K562 (cell line): Measurements from ENCODE around the gene CERS5. TPM values are rescaled to one million over a fixed set of nuclear protein-coding genes. Genes with fewer than 3 reads are reported as not detected.

ENCODE experiments used
- BCOR ChIP-seq: fragments of 450-650 bp; IDR thresholded peaks from 2 replicates; pipeline ENCODE4 v1.6.1; 2016
- BRD4 ChIP-seq: fragments of 200-600 bp; sonication (generic); IDR thresholded peaks from 2 replicates; pipeline ENCODE4 v1.6.1; 2017; ENCODE audit warnings: inconsistent platforms
- KLF16 ChIP-seq: IDR thresholded peaks from 2 replicates; pipeline ENCODE4 v1.6.1; 2016; ENCODE audit warnings: antibody characterized with exemption
- MED1 ChIP-seq: sonication (generic); formaldehyde crosslinking; IDR thresholded peaks from 2 replicates; pipeline ENCODE4 v1.8.1; 2023; ENCODE audit warnings: missing genetic modification reagents, borderline replicate concordance
- MTA1 ChIP-seq: fragments of 450-650 bp; IDR thresholded peaks from 2 replicates; pipeline ENCODE4 v1.6.1; 2017; ENCODE audit warnings: borderline replicate concordance
- MTA3 ChIP-seq: fragments of 450-650 bp; formaldehyde crosslinking; IDR thresholded peaks from 2 replicates; pipeline ENCODE4 v1.6.1; 2017; ENCODE audit warnings: mild to moderate bottlenecking, borderline replicate concordance
- TAF15 ChIP-seq: fragments of 200-400 bp; formaldehyde crosslinking; IDR thresholded peaks from 2 replicates; pipeline ENCODE4 v1.6.1; 2017; ENCODE audit warnings: mild to moderate bottlenecking, low read depth, low read length, moderate library complexity
- TARDBP ChIP-seq: fragments of 450-650 bp; IDR thresholded peaks from 2 replicates; pipeline ENCODE4 v1.6.1; 2016
- ZNF41 ChIP-seq: fragments of 250-450 bp; sonication (Bioruptor Pico); conservative IDR thresholded peaks from 2 replicates; pipeline ENCODE4 v1.4.0; 2020; ENCODE audit warnings: mild to moderate bottlenecking
- polyA plus RNA-seq, 8 experiments: library from polyadenylated mRNA; depleted of rRNA in 4 of 8; stranded (reverse) in 5 of 8; unstranded in 3 of 8; fragments of >200 nt; fragmentation: Nextera tagmentation in 2 of 8; fragmentation: Illumina TruSeq in 1 of 8; extraction: Ambion mirVana in 2 of 8; extraction: Trizol in 1 of 8; gene quantifications; 2 replicates each; pipeline versions ENCODE4 v1.2.1 to v1.2.3, GENCODE V29; 2011 to 2014; ENCODE audit warnings: inconsistent platforms in 1 of 8, missing spikeins in 1 of 8
- total RNA-seq, 7 experiments: library from RNA; depleted of rRNA in 6 of 7; stranded (reverse); fragments of >200 nt in 6 of 7; fragmentation: Illumina TruSeq in 2 of 7; extraction: Trizol in 2 of 7; gene quantifications; 2 replicates each; pipeline versions ENCODE4 v1.2.1 to v1.2.3, GENCODE V29; 2011 to 2021; ENCODE audit warnings: low replicate concordance in 1 of 7
- TF ChIP-seq, protein P1 (sequence below): fragments of 450-650 bp; formaldehyde crosslinking; IDR thresholded peaks from 2 replicates; pipeline ENCODE4 v1.4.0; 2020; ENCODE audit warnings: mild to moderate bottlenecking, moderate library complexity
- TF ChIP-seq, protein P2 (sequence below): fragments of 450-650 bp; formaldehyde crosslinking; IDR thresholded peaks from 2 replicates; pipeline ENCODE4 v1.4.0; 2020; ENCODE audit warnings: mild to moderate bottlenecking
- TF ChIP-seq, protein P3 (sequence below): IDR thresholded peaks from 2 replicates; pipeline ENCODE4 v1.6.1; 2012; ENCODE audit warnings: low read depth, low read length, improper control_type of control experiment, borderline replicate concordance
- TF ChIP-seq, protein P4 (sequence below): sonication (generic); formaldehyde crosslinking; IDR thresholded peaks from 2 replicates; pipeline ENCODE4 v1.8.0; 2023; ENCODE audit warnings: mild to moderate bottlenecking, missing genetic modification reagents

Gene CERS5
- total and polyA plus RNA-seq, 9 of the 15 experiments (the other 6 are each of a cell fraction or from before 2014, with no cell fraction given), result 6.1 to 47.5 (median 17.8) TPM

DNA sequence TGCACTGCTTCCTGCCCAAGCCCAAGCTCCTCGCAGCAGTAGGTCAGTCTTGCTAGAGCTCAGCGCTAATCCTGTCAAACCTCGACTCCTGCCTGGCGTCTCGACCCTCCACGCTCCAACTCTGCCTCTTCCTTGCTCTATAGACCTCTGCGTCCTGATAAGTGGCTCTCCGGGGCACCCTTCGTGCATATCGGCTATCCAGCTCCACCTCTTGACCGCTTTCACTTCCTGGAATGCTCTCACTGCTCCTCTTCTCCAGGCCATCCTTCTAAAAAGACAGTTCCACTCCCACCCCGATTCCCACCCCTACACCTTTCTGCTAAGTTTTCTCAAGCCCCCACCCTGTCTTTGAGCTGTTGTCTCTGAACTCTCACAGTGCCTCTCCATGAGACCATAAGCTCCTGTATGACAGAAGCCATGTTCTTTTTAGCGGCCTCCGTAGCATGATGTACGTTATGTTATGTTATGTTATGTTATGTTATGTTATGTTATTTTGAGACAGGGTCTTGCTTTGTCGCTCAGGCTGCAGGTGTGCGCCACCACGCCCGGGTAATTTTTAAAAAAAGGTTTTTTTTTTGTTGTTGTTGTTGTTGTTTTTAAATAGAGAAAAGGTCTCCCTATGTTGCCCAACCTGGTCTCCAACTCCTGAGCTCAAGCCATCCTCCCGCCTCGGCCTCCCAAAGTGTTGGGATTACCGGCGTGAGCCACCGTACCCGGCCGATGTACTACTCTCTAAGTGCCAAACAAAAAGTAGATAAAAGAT lies 54.5 kb downstream of the CERS5 start (continued):
- TF ChIP-seq, protein P1, sequence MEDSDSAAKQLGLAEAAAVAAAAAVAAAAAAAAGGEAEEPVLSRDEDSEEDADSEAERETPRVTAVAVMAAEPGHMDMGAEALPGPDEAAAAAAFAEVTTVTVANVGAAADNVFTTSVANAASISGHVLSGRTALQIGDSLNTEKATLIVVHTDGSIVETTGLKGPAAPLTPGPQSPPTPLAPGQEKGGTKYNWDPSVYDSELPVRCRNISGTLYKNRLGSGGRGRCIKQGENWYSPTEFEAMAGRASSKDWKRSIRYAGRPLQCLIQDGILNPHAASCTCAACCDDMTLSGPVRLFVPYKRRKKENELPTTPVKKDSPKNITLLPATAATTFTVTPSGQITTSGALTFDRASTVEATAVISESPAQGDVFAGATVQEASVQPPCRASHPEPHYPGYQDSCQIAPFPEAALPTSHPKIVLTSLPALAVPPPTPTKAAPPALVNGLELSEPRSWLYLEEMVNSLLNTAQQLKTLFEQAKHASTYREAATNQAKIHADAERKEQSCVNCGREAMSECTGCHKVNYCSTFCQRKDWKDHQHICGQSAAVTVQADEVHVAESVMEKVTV (CRISPR knock-in tag), result no peak
- TF ChIP-seq MTA3, result no peak
- TF ChIP-seq KLF16, result no peak
- no peak for TF ChIP-seq BRD4
- no peak for TF ChIP-seq TARDBP
- TF ChIP-seq MTA1, result no peak
- TF ChIP-seq MED1 (CRISPR knock-in tag), result no peak
- TF ChIP-seq, protein P2, sequence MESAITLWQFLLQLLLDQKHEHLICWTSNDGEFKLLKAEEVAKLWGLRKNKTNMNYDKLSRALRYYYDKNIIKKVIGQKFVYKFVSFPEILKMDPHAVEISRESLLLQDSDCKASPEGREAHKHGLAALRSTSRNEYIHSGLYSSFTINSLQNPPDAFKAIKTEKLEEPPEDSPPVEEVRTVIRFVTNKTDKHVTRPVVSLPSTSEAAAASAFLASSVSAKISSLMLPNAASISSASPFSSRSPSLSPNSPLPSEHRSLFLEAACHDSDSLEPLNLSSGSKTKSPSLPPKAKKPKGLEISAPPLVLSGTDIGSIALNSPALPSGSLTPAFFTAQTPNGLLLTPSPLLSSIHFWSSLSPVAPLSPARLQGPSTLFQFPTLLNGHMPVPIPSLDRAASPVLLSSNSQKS, result no peak
- TF ChIP-seq, protein P3, sequence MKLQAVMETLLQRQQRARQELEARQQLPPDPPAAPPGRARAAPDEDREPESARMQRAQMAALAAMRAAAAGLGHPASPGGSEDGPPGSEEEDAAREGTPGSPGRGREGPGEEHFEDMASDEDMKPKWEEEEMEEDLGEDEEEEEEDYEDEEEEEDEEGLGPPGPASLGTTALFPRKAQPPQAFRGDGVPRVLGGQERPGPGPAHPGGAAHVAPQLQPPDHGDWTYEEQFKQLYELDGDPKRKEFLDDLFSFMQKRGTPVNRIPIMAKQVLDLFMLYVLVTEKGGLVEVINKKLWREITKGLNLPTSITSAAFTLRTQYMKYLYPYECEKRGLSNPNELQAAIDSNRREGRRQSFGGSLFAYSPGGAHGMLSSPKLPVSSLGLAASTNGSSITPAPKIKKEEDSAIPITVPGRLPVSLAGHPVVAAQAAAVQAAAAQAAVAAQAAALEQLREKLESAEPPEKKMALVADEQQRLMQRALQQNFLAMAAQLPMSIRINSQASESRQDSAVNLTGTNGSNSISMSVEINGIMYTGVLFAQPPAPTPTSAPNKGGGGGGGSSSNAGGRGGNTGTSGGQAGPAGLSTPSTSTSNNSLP, result no peak
- 0 out of 2 replicates have a peak, but pooled peaks have one; percentile 24 for TF ChIP-seq BCOR
- TF ChIP-seq TAF15, result no peak
- no peak for TF ChIP-seq ZNF41
- TF ChIP-seq, protein P4, sequence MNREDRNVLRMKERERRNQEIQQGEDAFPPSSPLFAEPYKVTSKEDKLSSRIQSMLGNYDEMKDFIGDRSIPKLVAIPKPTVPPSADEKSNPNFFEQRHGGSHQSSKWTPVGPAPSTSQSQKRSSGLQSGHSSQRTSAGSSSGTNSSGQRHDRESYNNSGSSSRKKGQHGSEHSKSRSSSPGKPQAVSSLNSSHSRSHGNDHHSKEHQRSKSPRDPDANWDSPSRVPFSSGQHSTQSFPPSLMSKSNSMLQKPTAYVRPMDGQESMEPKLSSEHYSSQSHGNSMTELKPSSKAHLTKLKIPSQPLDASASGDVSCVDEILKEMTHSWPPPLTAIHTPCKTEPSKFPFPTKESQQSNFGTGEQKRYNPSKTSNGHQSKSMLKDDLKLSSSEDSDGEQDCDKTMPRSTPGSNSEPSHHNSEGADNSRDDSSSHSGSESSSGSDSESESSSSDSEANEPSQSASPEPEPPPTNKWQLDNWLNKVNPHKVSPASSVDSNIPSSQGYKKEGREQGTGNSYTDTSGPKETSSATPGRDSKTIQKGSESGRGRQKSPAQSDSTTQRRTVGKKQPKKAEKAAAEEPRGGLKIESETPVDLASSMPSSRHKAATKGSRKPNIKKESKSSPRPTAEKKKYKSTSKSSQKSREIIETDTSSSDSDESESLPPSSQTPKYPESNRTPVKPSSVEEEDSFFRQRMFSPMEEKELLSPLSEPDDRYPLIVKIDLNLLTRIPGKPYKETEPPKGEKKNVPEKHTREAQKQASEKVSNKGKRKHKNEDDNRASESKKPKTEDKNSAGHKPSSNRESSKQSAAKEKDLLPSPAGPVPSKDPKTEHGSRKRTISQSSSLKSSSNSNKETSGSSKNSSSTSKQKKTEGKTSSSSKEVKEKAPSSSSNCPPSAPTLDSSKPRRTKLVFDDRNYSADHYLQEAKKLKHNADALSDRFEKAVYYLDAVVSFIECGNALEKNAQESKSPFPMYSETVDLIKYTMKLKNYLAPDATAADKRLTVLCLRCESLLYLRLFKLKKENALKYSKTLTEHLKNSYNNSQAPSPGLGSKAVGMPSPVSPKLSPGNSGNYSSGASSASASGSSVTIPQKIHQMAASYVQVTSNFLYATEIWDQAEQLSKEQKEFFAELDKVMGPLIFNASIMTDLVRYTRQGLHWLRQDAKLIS (CRISPR knock-in tag), result no peak
